Lower lobe of right lung (tissue), 2 donors: ENCODE measurements around the gene MDM2. TPM values are rescaled to one million over a fixed set of nuclear protein-coding genes. Genes with fewer than 3 reads are reported as not detected.

Experiments
- ATAC-seq, 2 donors: fragments of 200-7000 bp; cut with Tn5 transposase; one replicate each; pipeline ENCODE4 v1.9.1; 2020 to 2022; ENCODE audit warnings: mild to moderate bottlenecking in 2 of 2, moderate library complexity in 2 of 2
- DNase-seq: peaks from one replicate; pipeline ENCODE4 v3.0.0-alpha.2; 2020
- H3K27ac ChIP-seq: fragments of 200-600 bp; one replicate; pipeline ENCODE4 v1.8.0; 2022
- H3K27me3 ChIP-seq: fragments of 200-600 bp; one replicate; pipeline ENCODE4 v1.8.0; 2022; ENCODE audit warnings: low read depth
- H3K36me3 ChIP-seq: fragments of 200-600 bp; one replicate; pipeline ENCODE4 v1.8.0; 2022; ENCODE audit warnings: mild to moderate bottlenecking
- H3K4me1 ChIP-seq: fragments of 200-600 bp; one replicate; pipeline ENCODE4 v1.8.0; 2022
- H3K4me3 ChIP-seq: fragments of 200-600 bp; one replicate; pipeline ENCODE4 v1.8.0; 2022; ENCODE audit warnings: mild to moderate bottlenecking
- H3K9me3 ChIP-seq: fragments of 200-600 bp; one replicate; pipeline ENCODE4 v1.8.0; 2022
- CTCF ChIP-seq: fragments of 200-600 bp; IDR thresholded peaks from one replicate; pipeline ENCODE4 v1.8.0; 2022; ENCODE audit warnings: antibody characterized with exemption, mild to moderate bottlenecking
- intact Hi-C: fragments of 100-400 bp; cut with DNase I; formaldehyde crosslinking; loops from one replicate; pipeline ENCODE4 v1.11.0; 2022
- total RNA-seq: library from RNA; stranded (reverse); fragmentation: NEBNext Ultra II Directional; extraction: Animal tissue kit (Norgen Biotek cat#: 25700); gene quantifications from one replicate; pipeline ENCODE4 v1.2.1, GENCODE V29; 2021
- donor health status: DM: no; HTN: yes; CAD: no; lungs with severe emphysema.

The MDM2 gene
- total RNA-seq, 1 donor from 2014 or later: 136 TPM

- ATAC-seq (no peak), DNase-seq (no peak)
- intact Hi-C loops: no loop called here
- Histone ChIP-seq H3K27ac (no peak overlapping the region), H3K36me3 (no peaks in the 10 kb centered on the region), H3K4me3 (no peak overlapping the region), H3K27me3 (no peaks in the 10 kb centered on the region), H3K9me3 (no peaks in the 10 kb centered on the region), H3K4me1 (no peaks in the 10 kb centered on the region)
- no peak for TF ChIP-seq CTCF
Measured at GRCh38 chr12:68779280-68779679, 28.7 kb upstream of the MDM2 start.

- no peaks in the 10 kb centered on the region for H3K27me3 ChIP-seq
- ATAC-seq: no peak
Measured at GRCh38 chr12:68780731-68781130, 27.2 kb upstream of the MDM2 start.

GRCh38 chr12:68781728-68782127, 26.2 kb upstream of the MDM2 start:
- intact Hi-C loops: no loop called here
- no peak for DNase-seq
- Histone ChIP-seq H3K36me3 (no peaks in the 10 kb centered on the region), H3K4me3 (no peak overlapping the region), H3K27ac (no peak overlapping the region), H3K27me3 (no peaks in the 10 kb centered on the region), H3K4me1 (peaks cover 18% of the 10 kb centered on the region), H3K9me3 (no peaks in the 10 kb centered on the region)
- TF ChIP-seq CTCF: no peak
- no peak for ATAC-seq

More at GRCh38 chr12:68780731-68781130, 27.2 kb upstream of the MDM2 start:
- H3K9me3 ChIP-seq: no peaks in the 10 kb centered on the region
- peaks cover 8% of the 10 kb centered on the region for H3K4me1 ChIP-seq
- no peaks in the 10 kb centered on the region for H3K36me3 ChIP-seq
- intact Hi-C loops: no loop called here
- H3K27ac ChIP-seq: no peak overlapping the region
- H3K4me3 ChIP-seq: no peak overlapping the region
- no peak for DNase-seq
- TF ChIP-seq CTCF: no peak

- Histone ChIP-seq H3K4me1 (peaks cover 38% of the 10 kb centered on the region), H3K27me3 (no peaks in the 10 kb centered on the region), H3K9me3 (no peaks in the 10 kb centered on the region), H3K4me3 (no peak overlapping the region), H3K27ac (peak overlapping the region; percentile 44), H3K36me3 (no peaks in the 10 kb centered on the region)
- peak; percentile 65 to 82 for ATAC-seq
- TF ChIP-seq CTCF: no peak
- peak; percentile 59 for DNase-seq
- intact Hi-C loops: no loop called here
Measured at GRCh38 chr12:68784015-68784414, 24.0 kb upstream of the MDM2 start.

- Histone ChIP-seq H3K36me3 (no peaks in the 10 kb centered on the region), H3K4me3 (no peak overlapping the region), H3K4me1 (peaks cover 38% of the 10 kb centered on the region), H3K27me3 (no peaks in the 10 kb centered on the region), H3K27ac (peak overlapping the region; percentile 62), H3K9me3 (no peaks in the 10 kb centered on the region)
- DNase-seq: no peak
- ATAC-seq: peak; percentile 53 to 63
- intact Hi-C loops: no loop called here
- TF ChIP-seq CTCF: no peak
Measured at GRCh38 chr12:68785358-68785757, 22.6 kb upstream of the MDM2 start.

- ATAC-seq: no peak
- no peak for TF ChIP-seq CTCF
- H3K4me1 ChIP-seq: peaks cover 38% of the 10 kb centered on the region
- DNase-seq: no peak
- no peaks in the 10 kb centered on the region for H3K36me3 ChIP-seq
- intact Hi-C loops: no loop called here
- H3K4me3 ChIP-seq: no peak overlapping the region
- peak overlapping the region; percentile 62 for H3K27ac ChIP-seq
- no peaks in the 10 kb centered on the region for H3K27me3 ChIP-seq
- H3K9me3 ChIP-seq: no peaks in the 10 kb centered on the region
Measured at GRCh38 chr12:68785823-68786222, 22.2 kb upstream of the MDM2 start.
